ENCODE results near the gene PTPRK. TPM values are rescaled to one million over a fixed set of nuclear protein-coding genes. Genes with fewer than 3 reads are reported as not detected.
A peak's percentile ranks its signal among the peaks of the same experiment; 100 is the strongest.

Gene PTPRK
- total and polyA plus RNA-seq, 2 of the 13 experiments (the other 11 are each of a cell fraction or from before 2014, with no cell fraction given) = 43.6 to 98.3 TPM

GRCh38 chr6:128336436-128337095 lies 183.8 kb downstream of the PTPRK start (continued):
- TF ChIP-seq PAXIP1 (CRISPR knock-in tag; conservative IDR thresholded peaks at IDR 0.05) = 0 out of 2 replicates have a peak, but pooled peaks have one; percentile 8
- TF ChIP-seq STAT6 (CRISPR knock-in tag; IDR thresholded peaks at IDR 0.05; ENCODE audit: borderline replicate concordance) = no peak
- no peak for TF ChIP-seq DNMT1 (CRISPR knock-in tag; IDR thresholded peaks at IDR 0.05)
- peak; percentile 16 for TF ChIP-seq RBM22 (optimal IDR thresholded peaks at IDR 0.05; ENCODE audit: low read length)
- TF ChIP-seq ZNF570 (CRISPR knock-in tag; IDR thresholded peaks at IDR 0.05; ENCODE audit: borderline replicate concordance) = no peak
- no peak for TF ChIP-seq MED1 (CRISPR knock-in tag; IDR thresholded peaks at IDR 0.05)
- no peak for TF ChIP-seq ZNF331 (CRISPR knock-in tag; IDR thresholded peaks at IDR 0.05)

All from HepG2 (cell line).